ENCODE data around the gene KRT37.
"Not testable (repeated sequence)": the region's sequence is repeated elsewhere in the genome, so short reads cannot be mapped to it uniquely, and the experiment has no call there.

KRT37 gene

DNA sequence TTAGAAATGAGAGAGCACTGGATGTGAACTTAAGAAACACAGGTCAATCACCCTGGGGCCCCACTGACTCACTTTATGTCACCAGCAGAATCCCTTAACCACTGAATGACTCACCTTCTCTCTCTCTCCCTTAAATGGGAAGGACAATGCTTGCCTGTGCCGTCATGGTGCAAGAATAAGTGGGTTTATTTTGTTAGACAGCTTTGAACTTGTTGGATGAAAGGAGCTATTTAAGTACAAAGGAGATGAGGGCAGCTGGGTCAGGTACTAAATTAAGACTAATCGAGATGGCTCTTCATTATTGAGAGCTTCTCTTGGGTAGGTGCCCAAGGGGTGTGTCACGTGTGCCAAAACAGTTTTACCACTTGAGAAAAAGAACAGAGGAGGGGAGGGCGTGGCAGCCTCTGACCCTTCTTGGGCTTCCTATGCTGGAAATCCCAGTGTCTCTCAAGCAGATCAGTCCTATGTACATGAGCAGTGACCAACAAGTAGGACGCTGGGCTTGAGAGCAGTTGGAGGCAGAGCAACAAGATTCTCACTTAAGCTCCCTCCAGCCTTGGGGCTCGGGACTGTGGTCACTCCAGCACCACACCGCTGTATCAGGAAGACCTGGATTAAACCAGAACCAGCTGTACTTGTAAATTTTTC is 20.2 kb downstream of the KRT37 start:
- no peak for DNase-seq (ENCODE audit: low spot score)

DNA sequence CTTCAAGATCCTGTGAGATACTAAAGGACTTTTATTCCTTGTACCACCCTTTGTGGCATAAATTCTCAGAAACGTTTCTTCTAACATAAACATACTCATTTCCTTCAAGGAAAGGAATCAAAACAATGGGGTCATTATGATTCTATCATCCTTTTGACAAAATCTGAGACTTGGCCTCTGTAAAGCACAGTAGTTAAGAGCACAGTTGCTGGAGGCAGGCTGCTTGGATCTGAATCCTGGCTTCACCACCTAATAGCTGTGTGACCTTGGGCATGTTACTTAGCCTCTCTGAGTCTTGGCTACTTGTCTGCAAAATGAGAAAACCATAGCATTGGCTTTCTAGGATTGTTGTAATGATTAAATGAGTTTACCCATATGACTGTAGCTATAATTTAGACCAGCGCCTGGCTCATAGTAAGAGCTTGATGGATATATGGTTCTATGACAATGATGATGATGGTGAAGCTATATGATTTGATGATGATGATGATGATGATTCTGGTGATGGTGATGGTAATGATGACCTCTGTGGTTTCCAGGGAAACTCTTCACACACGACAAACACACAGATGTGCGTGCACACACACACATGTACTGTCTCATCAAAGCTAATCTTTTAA is 20.9 kb downstream of the KRT37 start:
- DNase-seq (ENCODE audit: low spot score): no peak

DNA sequence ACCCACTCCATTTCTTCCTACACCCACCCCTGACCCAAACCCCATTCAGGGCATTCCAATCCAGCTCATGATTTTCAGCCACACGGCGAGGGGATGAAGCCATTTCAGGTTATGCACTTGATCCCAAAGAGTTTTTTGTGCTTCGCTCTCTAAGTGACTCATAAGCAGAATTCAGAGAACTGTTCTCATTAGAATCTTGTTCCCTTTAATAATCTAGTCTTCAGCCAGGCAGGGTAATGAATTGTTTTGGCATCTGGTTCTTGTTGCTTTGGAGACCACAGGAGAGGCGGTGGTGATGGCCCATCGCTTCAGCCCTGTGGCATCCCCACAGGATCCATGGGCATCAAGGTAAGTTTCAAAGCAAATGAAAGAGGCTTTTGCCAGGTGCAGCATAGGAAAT is 22.2 kb downstream of the KRT37 start:
- DNase-seq (ENCODE audit: low spot score): no peak

DNA sequence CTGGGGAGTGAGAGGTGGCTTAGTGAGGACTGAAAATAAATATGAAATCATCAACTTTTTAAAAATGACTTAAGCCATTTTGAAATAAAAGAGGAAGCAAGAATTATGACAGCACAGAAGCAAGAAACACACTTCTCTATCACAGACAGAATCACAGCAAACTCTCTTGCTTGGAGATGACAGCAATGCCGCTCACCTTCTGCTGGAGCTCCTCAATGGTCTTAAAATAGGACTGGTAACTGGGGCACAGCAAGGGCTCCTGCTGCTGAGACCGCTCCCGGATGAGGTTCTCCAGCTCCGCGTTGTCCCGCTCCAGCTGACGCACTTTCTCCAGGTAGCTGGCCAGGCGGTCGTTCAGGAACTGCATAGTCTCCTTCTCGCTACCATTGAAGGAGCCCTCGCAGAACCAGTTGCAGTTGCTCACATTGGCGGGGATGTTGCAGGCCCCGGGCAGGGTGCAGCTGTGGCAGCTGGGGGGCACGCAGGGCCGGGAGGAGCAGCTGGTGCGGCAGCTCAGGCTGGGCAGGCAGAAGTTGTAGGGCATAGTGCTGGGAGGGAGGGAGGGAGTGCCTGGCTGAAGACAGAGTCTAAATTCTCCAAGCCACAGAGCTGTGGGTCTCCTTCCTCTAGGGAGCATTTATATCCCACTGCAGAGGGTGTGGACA is 27.3 kb downstream of the KRT37 start, which contains the start of gene KRT31:
Gene KRT31 (minus strand): TSS at position 613 of the 665 bp plus-strand sequence. CDS start 69 bp downstream, at position 544.
- no peak for DNase-seq (ENCODE audit: low spot score)

DNA sequence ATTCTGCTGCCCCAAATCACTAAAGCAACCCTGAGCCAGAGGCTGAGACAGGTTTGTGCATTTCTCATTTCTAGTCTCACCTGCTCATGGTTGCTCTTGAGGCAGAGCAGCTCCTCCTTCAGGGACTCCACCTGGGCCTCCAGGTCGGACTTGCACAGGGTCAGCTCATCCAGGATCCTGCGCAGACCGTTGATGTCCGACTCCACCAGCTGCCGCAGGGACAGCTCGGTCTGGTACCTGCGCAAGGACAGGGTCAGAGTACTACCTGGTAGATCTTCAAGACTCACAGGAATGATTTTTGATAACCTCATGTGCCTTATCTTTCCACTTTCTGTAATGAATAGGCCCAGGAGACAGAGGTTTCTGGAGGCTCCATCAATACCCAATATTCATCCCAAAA is 28.0 kb downstream of the KRT37 start:
- no peak for DNase-seq (ENCODE audit: low spot score)

DNA sequence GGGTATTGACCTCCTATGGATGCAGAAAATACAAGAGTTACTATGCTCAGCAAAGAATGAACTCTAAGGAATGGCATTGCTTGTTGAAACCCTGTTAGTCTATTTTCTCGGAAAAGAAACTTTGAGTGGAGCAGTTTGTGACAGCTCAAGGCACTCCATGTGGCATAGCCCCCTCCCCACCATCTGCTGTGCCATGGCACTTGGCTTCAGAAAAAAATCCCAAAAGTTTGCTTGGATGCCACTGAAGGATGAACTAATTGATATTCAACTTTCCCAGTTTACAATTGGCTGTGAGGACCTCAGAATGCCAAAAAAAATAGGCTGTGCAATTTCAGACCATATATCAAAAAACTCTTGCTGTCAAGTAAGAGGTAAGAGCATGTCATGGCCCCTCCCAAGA is 28.8 kb downstream of the KRT37 start:
- no peak for DNase-seq (ENCODE audit: low spot score)

DNA sequence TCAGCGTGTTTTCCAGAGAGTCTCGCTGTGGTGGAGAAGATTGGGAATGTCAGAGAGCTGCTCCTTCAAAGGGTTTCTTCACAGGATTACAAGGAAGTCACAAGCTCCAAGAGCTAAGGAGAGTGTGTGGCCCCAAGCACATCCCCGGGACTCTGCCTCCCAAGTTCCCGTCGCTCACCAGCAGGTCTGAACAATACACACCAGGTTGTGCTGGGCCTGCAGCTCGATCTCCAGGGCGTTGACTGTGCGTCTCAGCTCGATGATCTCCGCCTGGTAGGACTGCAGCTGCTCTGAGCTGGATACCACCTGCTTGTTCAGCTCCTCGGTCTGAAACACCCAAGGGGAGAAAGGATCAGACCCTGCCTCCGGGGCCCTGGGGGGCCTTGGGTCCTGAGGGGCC is 29.3 kb downstream of the KRT37 start:
- not testable (repeated sequence) for DNase-seq (ENCODE audit: low spot score)

DNA sequence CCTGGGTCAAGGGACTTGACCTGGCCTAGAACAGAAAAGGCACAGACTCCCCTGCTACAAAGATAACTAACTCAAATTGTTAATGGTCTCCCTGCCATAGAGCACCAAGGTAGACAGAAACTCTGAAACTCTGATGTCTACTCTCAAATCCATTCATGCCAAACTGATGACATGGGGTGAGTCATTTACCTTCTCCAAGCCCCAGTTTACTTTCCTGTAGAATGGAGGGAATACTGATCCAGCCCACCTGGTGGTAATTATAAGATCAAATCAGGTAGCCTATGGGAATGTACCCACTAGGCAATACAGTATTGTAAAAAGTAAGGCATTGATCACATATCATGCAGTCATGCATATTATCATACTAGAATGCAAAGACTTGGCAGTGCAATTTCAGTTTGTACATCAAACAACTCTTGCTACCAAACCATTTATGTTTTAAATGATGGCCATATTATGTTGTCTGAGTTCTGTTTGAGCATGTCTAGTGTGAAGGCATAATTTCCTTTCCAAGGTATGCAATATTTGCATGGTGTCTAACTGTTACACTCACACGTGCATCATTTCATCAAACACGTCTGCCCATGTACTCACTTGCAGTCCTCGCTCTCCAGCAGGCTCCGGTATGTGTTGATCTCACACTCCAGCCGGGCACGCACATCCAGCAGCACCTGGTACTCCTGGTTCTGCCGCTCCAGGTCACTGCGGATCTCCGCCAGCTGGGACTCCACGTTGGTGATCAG is 30.0 kb downstream of the KRT37 start:
- DNase-seq (ENCODE audit: low spot score): no peak

DNA sequence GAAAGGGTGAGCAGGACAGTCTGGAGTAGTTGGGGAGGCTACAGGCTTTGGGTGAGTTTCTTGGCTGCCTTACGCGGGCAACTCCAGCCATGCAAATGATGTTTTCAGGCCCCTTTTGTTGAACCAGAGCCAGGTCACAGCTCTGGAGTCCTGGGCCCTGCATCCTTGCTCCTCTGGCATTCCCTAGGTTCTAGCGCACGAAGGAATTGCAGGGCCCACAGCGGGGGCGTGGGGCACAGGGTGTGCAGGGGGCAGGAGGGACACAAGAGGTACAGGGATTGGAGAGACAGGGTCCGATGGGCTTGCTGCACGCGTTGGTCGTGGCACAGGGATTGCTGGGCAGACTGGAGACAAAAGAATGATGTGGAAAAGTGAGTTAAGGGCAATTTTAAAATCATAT is 30.6 kb downstream of the KRT37 start:
- no peak for DNase-seq (ENCODE audit: low spot score)

DNA sequence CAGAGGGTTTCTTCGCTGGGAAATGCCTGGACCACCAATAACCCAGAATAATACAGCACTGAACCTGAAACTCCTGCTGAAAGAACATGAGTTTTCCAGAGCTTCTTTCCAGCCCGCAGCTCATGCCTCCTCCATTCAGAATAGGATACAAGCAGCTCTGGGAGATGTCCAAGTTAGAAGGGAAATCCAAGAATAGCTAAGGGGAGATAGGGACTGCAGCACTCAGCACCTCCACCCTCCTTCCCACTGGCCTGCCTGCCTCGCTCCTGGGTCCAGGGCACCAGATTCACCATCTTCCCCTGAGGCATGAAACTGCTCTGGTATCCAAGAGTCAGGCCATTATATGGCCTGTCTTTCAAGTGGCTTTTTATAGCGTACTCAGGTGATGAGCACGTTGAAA is 31.1 kb downstream of the KRT37 start:
- DNase-seq (ENCODE audit: low spot score): no peak

DNA sequence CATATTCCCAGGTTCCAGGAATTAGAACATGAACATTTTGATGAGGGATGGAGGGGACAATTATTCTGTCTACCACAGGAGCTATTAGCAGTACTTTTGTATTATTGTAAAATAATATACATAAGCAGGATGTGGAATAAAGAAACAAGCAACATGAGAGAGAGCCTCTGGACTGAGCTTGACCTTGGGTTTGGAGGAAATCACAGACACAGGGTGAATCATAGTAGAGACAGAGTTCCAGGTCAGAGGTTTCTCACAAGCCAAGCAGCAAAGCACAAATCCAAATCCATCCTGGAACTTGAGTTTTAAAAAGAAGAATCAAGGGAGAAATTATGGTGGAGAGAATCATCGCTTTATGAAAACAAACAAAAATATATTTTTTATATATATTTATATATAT is 32.1 kb downstream of the KRT37 start:
- DNase-seq (ENCODE audit: low spot score): no peak

DNA sequence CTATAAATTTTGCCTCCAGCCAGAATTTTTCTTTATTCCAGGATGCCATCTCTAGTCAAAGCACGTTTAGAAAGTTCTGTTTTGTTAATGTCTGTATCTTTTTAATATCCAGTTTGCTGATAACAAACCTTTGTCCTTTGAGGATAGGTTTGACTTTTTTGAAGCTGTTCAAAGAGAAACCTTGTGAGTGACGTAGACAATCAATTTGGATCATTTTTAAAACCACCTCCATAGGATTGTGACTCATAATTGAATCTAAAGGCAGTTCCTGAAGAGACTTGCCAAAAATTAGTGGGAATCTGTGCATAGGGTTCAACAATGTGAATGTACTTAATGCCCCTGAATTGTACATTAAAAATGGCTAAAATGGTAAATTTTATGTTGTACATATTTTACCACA is 32.9 kb downstream of the KRT37 start:
- DNase-seq (ENCODE audit: low spot score): no peak

DNA sequence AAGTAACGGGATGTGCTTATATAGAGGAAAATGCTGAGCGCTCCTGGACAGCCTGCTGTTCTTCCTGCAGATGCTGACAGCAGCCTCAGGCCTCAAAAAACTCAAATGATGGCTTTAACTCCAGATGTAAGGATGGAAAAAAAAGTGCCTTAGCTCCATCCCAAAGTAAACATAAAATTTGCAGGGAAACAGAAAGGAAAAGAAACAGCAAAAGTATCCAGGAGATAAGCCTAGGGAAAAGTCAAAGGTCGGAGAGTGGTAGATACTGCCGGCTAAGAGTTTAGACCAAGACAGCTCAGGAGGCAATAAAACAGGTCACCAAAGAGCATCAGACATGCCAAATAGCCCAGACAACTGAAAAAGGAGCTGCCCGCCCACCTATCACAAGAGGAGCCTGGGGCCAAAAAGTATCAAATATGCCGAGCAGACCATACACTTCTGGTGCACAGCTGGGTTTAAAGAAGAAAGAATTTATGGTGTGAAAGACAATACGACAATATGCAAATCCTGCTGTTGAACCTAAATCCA is 33.9 kb downstream of the KRT37 start:
- no peak for DNase-seq (ENCODE audit: low spot score)

DNA sequence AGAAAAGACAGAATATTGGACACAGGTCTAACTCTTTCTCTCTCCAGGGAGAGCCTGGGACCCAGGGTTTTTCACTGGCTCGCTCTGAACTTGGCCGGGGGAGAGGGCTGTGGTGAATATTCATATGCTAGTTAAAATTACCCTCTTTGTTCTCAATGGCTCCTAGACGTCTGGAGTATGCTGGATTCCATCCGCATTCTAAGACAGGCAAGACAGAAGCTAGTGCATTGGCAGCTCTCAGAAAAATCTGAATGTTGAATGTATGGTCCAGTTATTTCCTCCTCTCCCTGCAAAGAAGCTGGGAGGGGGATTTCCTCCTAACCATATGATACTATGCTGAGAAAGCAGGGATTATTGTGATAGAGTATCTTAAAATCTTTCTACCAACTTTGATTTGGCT is 36.7 kb downstream of the KRT37 start:
- DNase-seq (ENCODE audit: low spot score): no peak

DNA sequence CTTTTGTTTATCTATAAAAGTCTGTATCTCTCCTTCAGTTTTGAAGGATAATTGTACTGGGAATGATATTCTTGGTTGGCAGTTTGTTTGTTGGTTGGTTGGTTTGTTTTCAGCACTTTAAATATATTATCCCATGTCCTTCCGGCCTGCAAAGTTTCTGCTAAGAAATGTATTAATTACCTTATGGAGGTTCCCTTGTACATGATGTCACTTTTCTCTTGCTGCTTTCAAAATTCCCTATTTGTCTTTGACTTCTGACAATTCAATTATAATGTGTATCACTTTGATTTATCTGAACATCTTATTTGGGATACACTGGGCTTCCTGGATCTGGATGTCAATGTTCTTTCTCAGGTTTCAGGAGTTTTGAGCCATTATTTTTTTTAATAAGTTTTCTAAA is 38.2 kb downstream of the KRT37 start:
- no peak for DNase-seq (ENCODE audit: low spot score)

DNA sequence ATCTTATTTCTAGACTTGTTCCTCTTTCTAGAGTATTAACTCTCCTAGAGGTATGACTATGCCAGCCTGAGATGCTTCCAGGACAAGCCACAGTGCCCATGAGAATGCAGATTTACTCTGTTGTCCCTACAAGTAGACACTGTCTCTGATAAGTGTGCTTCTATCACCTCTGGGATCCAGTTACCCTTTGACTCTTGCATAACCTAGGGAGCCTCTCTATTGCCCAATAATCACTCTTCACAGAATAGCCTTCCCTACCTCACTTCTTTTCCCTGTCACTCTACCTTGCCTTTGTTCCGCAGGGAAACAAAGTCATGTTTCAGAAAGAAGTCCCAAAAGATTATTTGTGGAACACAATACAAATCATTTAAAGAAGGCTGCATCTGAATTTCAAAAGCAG is 40.7 kb downstream of the KRT37 start:
- no peak for DNase-seq (ENCODE audit: low spot score)

DNA sequence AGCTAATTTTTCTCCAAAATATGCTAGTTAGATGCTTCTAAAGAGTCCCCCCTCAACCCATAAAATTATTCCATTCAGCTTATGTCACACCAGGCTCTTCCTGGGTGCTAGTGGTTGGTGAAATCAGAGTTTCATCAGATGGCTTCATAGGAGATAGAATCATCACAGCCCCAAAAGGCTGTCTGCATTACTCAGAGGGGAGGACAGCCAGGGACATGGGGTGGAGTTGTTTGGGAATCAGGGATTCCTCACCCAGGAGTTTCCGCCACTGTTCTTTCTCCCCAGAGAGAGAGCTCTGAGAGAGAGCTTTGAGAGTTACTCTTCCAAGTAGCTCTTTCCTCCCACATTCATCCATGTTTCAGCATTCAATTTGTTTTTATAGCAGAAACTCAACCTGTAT is 42.0 kb downstream of the KRT37 start:
- no peak for DNase-seq (ENCODE audit: low spot score)

DNA sequence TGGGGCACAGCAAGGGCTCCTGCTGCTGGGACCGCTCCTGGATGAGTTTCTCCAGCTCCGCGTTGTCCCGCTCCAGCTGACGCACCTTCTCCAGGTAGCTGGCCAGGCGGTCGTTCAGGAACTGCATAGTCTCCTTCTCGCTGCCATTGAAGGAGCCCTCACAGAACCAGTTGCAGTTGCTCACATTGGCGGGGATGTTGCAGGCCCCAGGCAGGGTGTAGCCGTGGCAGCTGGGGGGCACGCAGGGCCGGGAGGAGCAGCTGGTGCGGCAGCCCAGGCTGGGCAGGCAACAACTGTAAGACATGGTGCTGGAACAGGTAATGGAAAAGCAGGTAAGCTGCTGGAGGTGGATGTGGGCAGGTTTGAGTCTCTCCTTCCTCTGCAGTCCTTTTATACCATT is 42.4 kb downstream of the KRT37 start, which contains the start of gene KRT34:
Gene KRT34 (minus strand): TSS at position 364 of the 400 bp plus-strand sequence. CDS start 60 bp downstream, at position 304.
- DNase-seq (ENCODE audit: low spot score): not testable (repeated sequence)

DNA sequence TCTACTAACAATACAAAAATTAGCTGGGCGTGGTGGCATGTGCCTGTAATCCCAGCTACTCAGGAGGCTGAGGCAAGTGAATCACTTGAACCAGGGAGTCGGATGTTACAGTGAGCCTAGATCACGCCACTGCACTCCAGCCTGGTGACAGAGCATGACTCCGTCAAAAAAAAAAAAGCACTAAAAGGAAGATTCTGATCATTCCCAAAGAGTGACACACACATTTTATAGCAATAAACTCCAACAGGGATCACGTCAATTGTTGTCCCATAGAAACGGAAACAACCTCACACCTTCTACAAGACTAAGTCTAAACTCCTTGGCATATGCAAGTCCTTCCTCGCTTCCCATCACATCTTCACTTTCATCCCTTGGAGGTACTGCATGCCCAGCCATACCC is 44.3 kb downstream of the KRT37 start:
- not testable (repeated sequence) for DNase-seq (ENCODE audit: low spot score)

DNA sequence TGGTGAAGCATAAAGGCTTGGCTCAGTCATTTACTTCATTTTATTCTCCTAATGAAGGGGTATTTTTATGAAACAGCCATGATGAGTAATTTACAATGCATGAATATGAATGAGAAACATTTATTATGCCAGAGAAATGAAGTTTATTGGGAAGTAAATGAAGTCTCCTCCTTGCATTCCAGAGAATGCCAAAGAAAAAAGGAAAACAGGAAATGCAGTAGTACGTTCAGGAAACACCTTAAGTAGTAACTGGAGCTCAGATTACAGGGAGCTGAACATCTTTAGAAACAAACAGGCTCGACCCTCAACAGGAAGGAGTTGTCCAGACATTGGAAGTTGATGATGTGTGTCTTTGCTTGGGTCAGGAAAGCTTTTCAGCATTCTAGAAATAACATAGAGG is 46.8 kb downstream of the KRT37 start:
- DNase-seq (ENCODE audit: low spot score): no peak
